ENCODE measurements around the gene MVK.

- no peak for TF ChIP-seq CTCF (IDR thresholded peaks at IDR 0.05)
- TF ChIP-seq POLR2A (IDR thresholded peaks at IDR 0.05) = no peak
- no peak for TF ChIP-seq POLR2AphosphoS5 (IDR thresholded peaks at IDR 0.05)
Measured at GRCh38 chr12:109553906-109554500, 19.6 kb upstream of the MVK start.

All from breast epithelium (tissue), 3 donors.